Measurements from ENCODE around the gene NKX2-3. TPM values are rescaled to one million over a fixed set of nuclear protein-coding genes. Genes with fewer than 3 reads are reported as not detected.
A peak's percentile ranks its signal among the peaks of the same experiment; 100 is the strongest.

The NKX2-3 gene
- total RNA-seq (2021; fragmentation: NEBNext Ultra II Directional; extraction: Animal tissue kit (Norgen Biotek cat#: 25700)) (not detected in 2 replicates), polyA plus RNA-seq (2011; rRNA removed) (not detected in 2 replicates), polyA minus RNA-seq (2011; rRNA and poly(A)+ RNA removed) (not detected in 2 replicates)
- polyA plus RNA-seq (2011; cell fraction: cytosol; rRNA removed), result not detected
- not detected for polyA plus RNA-seq (2011; cell fraction: nucleus; rRNA removed)
- polyA plus RNA-seq (2012, experiment 1 of 2), result not detected in 4 replicates
- not detected for polyA plus RNA-seq (2012, experiment 2 of 2)
- polyA plus RNA-seq (2013, experiment 1 of 2), result not detected
- not detected for polyA plus RNA-seq (2013, experiment 2 of 2)
- polyA minus RNA-seq (2011; cell fraction: cytosol; rRNA and poly(A)+ RNA removed), result not detected
- polyA minus RNA-seq (2011; cell fraction: nucleus; rRNA and poly(A)+ RNA removed), result not detected
- long read RNA-seq, experiment 1, result 0 reads
- long read RNA-seq, experiment 2, result 0 reads

- H4K20me1 ChIP-seq (replicated peaks in 1 of 2; ENCODE audit: control insufficient read depth in 1 of 2, insufficient read depth in 2 of 2, low read length in 2 of 2), result peaks cover 42 to 45% of the 10 kb centered on the region in 2 experiments
- peak within 1 kb of the TSS; percentile 71; the same call in 1 of the 2 replicates for H2AK5ac ChIP-seq (ENCODE audit: low read depth, low read length)
- no peak within 1 kb of the TSS for H4K91ac ChIP-seq (replicated peaks; ENCODE audit: insufficient read length, low read length)
- POLR2A ChIA-PET (ENCODE audit: partially characterized antibody), result interaction anchor here (1.6 kb wide), 1 partner anchor 9 kb away, joined by 9 read pairs; no protein-coding TSS in a partner anchor
- FAIRE-seq (peak; percentile 63), DNase-seq (ENCODE audit: low read depth in 1 of 2, low spot score in 2 of 2) (peak in 1 of 2 experiments; percentile 89)
- peaks cover 93 to 100% (median 97%) of the 10 kb centered on the region in 4 experiments for H3K27me3 ChIP-seq (replicated peaks in 1 of 4; ENCODE audit: control insufficient read depth in 3 of 4, extremely low read depth in 1 of 4, insufficient read depth in 3 of 4, low read length in 3 of 4)
- H3K18ac ChIP-seq (ENCODE audit: extremely low read depth, low read length), result no peak within 1 kb of the TSS
- 0 out of 2 replicates have a peak within 1 kb of the TSS, but pooled peaks have one; percentile 29 for H2BK12ac ChIP-seq (ENCODE audit: low read depth, low read length)
- peak within 1 kb of the TSS; percentile 22; the same call in 1 of the 2 replicates for H4K8ac ChIP-seq (ENCODE audit: extremely low read depth, insufficient read depth, low read length)
- 6% methylated on average over 51 of the region's 51 CpGs; no CpG with 5 or more reads in 1 of the 2 experiments for WGBS, 2 experiments (ENCODE audit: extremely low coverage in 1 of 2, insufficient coverage in 1 of 2, insufficient read length in 1 of 2, insufficient replicate concordance in 2 of 2, low coverage in 1 of 2, low lambda C conversion rate in 2 of 2, missing lambda C conversion rate in 1 of 2)
- peaks cover 2 to 39% (median 22%) of the 10 kb centered on the region in 4 experiments for H3K4me1 ChIP-seq (replicated peaks in 1 of 4; ENCODE audit: control insufficient read depth in 3 of 4, insufficient read depth in 4 of 4, low read length in 3 of 4)
- H3K4me3 ChIP-seq (ENCODE audit: extremely low read depth in 1 of 4, insufficient read depth in 2 of 4, low read depth in 3 of 4, low read length in 4 of 4), result peak within 1 kb of the TSS in 1 of 4 experiments; percentile 43; a peak in 2 of 8 replicates
- peaks cover 0 to 17% (median 0%) of the 10 kb centered on the region in 4 experiments; a peak in 2 of 8 replicates for H3K36me3 ChIP-seq (ENCODE audit: control insufficient read depth in 2 of 4, insufficient read depth in 4 of 4, low read length in 3 of 4)
- no peak within 1 kb of the TSS for H2BK120ac ChIP-seq (replicated peaks; ENCODE audit: low read depth, low read length)
- no peak within 1 kb of the TSS for H3K27ac ChIP-seq (ENCODE audit: low read depth, low read length)
- no peaks in the 10 kb centered on the region for H3K9me3 ChIP-seq (ENCODE audit: insufficient read depth in 2 of 2, low read depth in 1 of 2, low read length in 1 of 2)
- H4K5ac ChIP-seq (ENCODE audit: insufficient read length, low read depth, low read length), result no peak within 1 kb of the TSS
- 0 out of 2 replicates have a peak within 1 kb of the TSS, but pooled peaks have one; percentile 46 for H2BK15ac ChIP-seq (ENCODE audit: low read length)
- no peak within 1 kb of the TSS for H3K23ac ChIP-seq (ENCODE audit: insufficient read length)
- TF ChIP-seq RNF2 (IDR thresholded peaks at IDR 0.05; ENCODE audit: borderline replicate concordance, low read depth, low read length, missing control alignments, poor library complexity, severe bottlenecking) (peak; percentile 25), EZH2 (IDR thresholded peaks at IDR 0.05; ENCODE audit: low read depth, low read length, severe bottlenecking) (peak; percentile 85), CREB1 (IDR thresholded peaks at IDR 0.05) (peak; percentile 48; the same call in 1 of the 2 replicates), SUZ12 (IDR thresholded peaks at IDR 0.05; ENCODE audit: low read length) (peak; percentile 92), CEBPB (IDR thresholded peaks at IDR 0.05; ENCODE audit: low read depth, low read length) (no peak)
- H2AFZ ChIP-seq (ENCODE audit: low read length), result no peak within 1 kb of the TSS
- H2BK5ac ChIP-seq (ENCODE audit: low read depth, low read length), result no peak within 1 kb of the TSS
- no peak within 1 kb of the TSS for H3K9ac ChIP-seq (replicated peaks in 1 of 4; ENCODE audit: extremely low read depth in 1 of 4, low read depth in 3 of 4, low read length in 3 of 4)
- H3K79me2 ChIP-seq (ENCODE audit: control insufficient read depth in 1 of 2, insufficient read depth in 2 of 2, low read length in 2 of 2), result no peaks in the 10 kb centered on the region
- H3K4ac ChIP-seq (replicated peaks; ENCODE audit: insufficient read length, low read depth, low read length), result no peak within 1 kb of the TSS
- H3K4me2 ChIP-seq (ENCODE audit: insufficient read depth in 1 of 2, low read depth in 2 of 2, low read length in 2 of 2), result peak within 1 kb of the TSS; percentile 34 to 51
- no peak within 1 kb of the TSS for H3K14ac ChIP-seq (ENCODE audit: insufficient read length)
- no peak within 1 kb of the TSS for H3K56ac ChIP-seq (replicated peaks; ENCODE audit: insufficient read length, low read depth, low read length)
- H3K79me1 ChIP-seq (ENCODE audit: low read depth, low read length), result no peaks in the 10 kb centered on the region
- peaks cover 4% of the 10 kb centered on the region; the same call in 1 of the 2 replicates for H3K23me2 ChIP-seq (ENCODE audit: low read depth, low read length)
- CTCF ChIA-PET (ENCODE audit: partially characterized antibody), result interaction anchor here (1.1 to 1.8 kb wide), 6 partner anchors 8 to 97 kb away, joined by 3 to 6 read pairs (median 4); no protein-coding TSS in a partner anchor
- peak within 1 kb of the TSS; percentile 8 for H2BK20ac ChIP-seq (ENCODE audit: low read length)
Observed at GRCh38 chr10:99532687-99533495, at the start of gene NKX2-3. Gene NKX2-3 (plus strand): TSS chr10:99532942. CDS start chr10:99533132, 190 bp downstream.
